ENCODE data around the gene FIP1L1.

GRCh38 chr4:53346920-53347852, 30.3 kb upstream of the FIP1L1 start:
- no peak for TF ChIP-seq CTCF (IDR thresholded peaks at IDR 0.05; ENCODE audit: low read depth, low read length)
- no peak for TF ChIP-seq EZH2phosphoT487 (IDR thresholded peaks at IDR 0.05; ENCODE audit: low read depth)

Measured in OCI-LY3 (cell line).